Measurements from ENCODE around the gene PHYKPL.

- TF ChIP-seq CTCF (IDR thresholded peaks at IDR 0.05) (no peak), POLR2AphosphoS5 (IDR thresholded peaks at IDR 0.05; ENCODE audit: low read depth, low read length) (no peak), REST (IDR thresholded peaks at IDR 0.05; ENCODE audit: insufficient read depth in 1 of 2, low read depth in 2 of 2, low read length in 1 of 2) (no peak), TCF7L2 (IDR thresholded peaks at IDR 0.05; ENCODE audit: low read depth, low read length) (no peak), SIN3A (IDR thresholded peaks at IDR 0.05; ENCODE audit: borderline replicate concordance, insufficient read depth, low read depth, low read length) (no peak)
Measured at GRCh38 chr5:178234121-178234749, 1.6 kb upstream of the PHYKPL start.
